HepG2 (cell line): ENCODE data around the gene ACTR3. TPM values are rescaled to one million over a fixed set of nuclear protein-coding genes. Genes with fewer than 3 reads are reported as not detected.

Experiments used
- FIP1L1 ChIP-seq: fragments of 200-400 bp; formaldehyde crosslinking; IDR thresholded peaks from 2 replicates; pipeline ENCODE4 v1.6.1; 2018; ENCODE audit warnings: low read depth, mild to moderate bottlenecking, low read length, moderate library complexity, borderline replicate concordance; ENCODE audit not compliant: insufficient read depth
- NBN ChIP-seq: fragments of 450-650 bp; conservative IDR thresholded peaks from 2 replicates; pipeline ENCODE4 v1.6.1; 2017
- RFX1 ChIP-seq: fragments of 450-650 bp; IDR thresholded peaks from 2 replicates; pipeline ENCODE4 v1.6.1; 2017
- SAP130 ChIP-seq: IDR thresholded peaks from 2 replicates; pipeline ENCODE4 v1.6.1; 2016; ENCODE audit warnings: low read depth
- SIX1 ChIP-seq: sonication (generic); formaldehyde crosslinking; IDR thresholded peaks from 2 replicates; pipeline ENCODE4 v1.4.0; 2020; ENCODE audit warnings: missing genetic modification reagents, borderline replicate concordance
- TERF1 ChIP-seq: sonication (generic); formaldehyde crosslinking; IDR thresholded peaks from 2 replicates; pipeline ENCODE4 v1.8.0; 2022; ENCODE audit warnings: mild to moderate bottlenecking, missing genetic modification reagents, moderate library complexity
- ZMYM3 ChIP-seq: sonication (generic); formaldehyde crosslinking; IDR thresholded peaks from 2 replicates; pipeline ENCODE4 v1.5.1; 2020; ENCODE audit warnings: mild to moderate bottlenecking, missing genetic modification reagents
- ZNF264 ChIP-seq: sonication (generic); formaldehyde crosslinking; IDR thresholded peaks from 2 replicates; pipeline ENCODE4 v1.4.0; 2020; ENCODE audit warnings: missing genetic modification reagents
- ZNF644 ChIP-seq: IDR thresholded peaks from 2 replicates; pipeline ENCODE4 v1.6.1; 2016; ENCODE audit warnings: low read depth
- ZNF7 ChIP-seq: IDR thresholded peaks from 2 replicates; pipeline ENCODE4 v1.6.1; 2016; ENCODE audit warnings: missing biosample characterization, missing genetic modification reagents
- ZNF720 ChIP-seq: sonication (generic); formaldehyde crosslinking; IDR thresholded peaks from 2 replicates; pipeline ENCODE4 v1.4.0; 2020; ENCODE audit warnings: missing genetic modification reagents
- ZZZ3 ChIP-seq: sonication (generic); formaldehyde crosslinking; IDR thresholded peaks from 2 replicates; pipeline ENCODE4 v1.4.0; 2020; ENCODE audit warnings: missing genetic modification reagents, mild to moderate bottlenecking, borderline replicate concordance
- polyA plus RNA-seq, 8 experiments: library from polyadenylated mRNA; depleted of rRNA in 3 of 8; stranded (reverse) in 7 of 8; unstranded in 1 of 8; fragments of >200 nt; fragmentation: Illumina TruSeq in 4 of 8; extraction: Trizol in 4 of 8; gene quantifications; 2 replicates each; pipeline versions ENCODE4 v1.2.1 to v1.2.3, GENCODE V29; 2011 to 2016; ENCODE audit warnings: low read depth in 4 of 8, missing spikeins in 1 of 8, mixed read lengths in 1 of 8; ENCODE audit not compliant: insufficient read depth in 1 of 8
- total RNA-seq, 5 experiments: library from RNA; depleted of rRNA; stranded (reverse); fragments of >200 nt; fragmentation: Illumina TruSeq; extraction: Trizol; gene quantifications; 2 replicates each; pipeline ENCODE4 v1.2.3, GENCODE V29; 2016; ENCODE audit warnings: low read depth in 1 of 5
- TF ChIP-seq, protein P1 (sequence below): sonication (generic); formaldehyde crosslinking; IDR thresholded peaks from 2 replicates; pipeline ENCODE4 v1.5.0; 2020; ENCODE audit warnings: mild to moderate bottlenecking, missing genetic modification reagents, borderline replicate concordance
- TF ChIP-seq, protein P2 (sequence below): sonication (generic); formaldehyde crosslinking; IDR thresholded peaks from 2 replicates; pipeline ENCODE4 v1.5.1; 2020; ENCODE audit warnings: mild to moderate bottlenecking, missing genetic modification reagents, borderline replicate concordance
- TF ChIP-seq, protein P3 (sequence below): sonication (generic); formaldehyde crosslinking; IDR thresholded peaks from 2 replicates; pipeline ENCODE4 v1.5.1; 2020; ENCODE audit warnings: missing genetic modification reagents, mild to moderate bottlenecking, borderline replicate concordance

The ACTR3 gene
- total and polyA plus RNA-seq, 2 of the 13 experiments (the other 11 are each of a cell fraction or from before 2014, with no cell fraction given): 123 to 225 TPM

GRCh38 chr2:113889471-113890252, at the start of gene ACTR3 (continued):
- TF ChIP-seq, protein P1, sequence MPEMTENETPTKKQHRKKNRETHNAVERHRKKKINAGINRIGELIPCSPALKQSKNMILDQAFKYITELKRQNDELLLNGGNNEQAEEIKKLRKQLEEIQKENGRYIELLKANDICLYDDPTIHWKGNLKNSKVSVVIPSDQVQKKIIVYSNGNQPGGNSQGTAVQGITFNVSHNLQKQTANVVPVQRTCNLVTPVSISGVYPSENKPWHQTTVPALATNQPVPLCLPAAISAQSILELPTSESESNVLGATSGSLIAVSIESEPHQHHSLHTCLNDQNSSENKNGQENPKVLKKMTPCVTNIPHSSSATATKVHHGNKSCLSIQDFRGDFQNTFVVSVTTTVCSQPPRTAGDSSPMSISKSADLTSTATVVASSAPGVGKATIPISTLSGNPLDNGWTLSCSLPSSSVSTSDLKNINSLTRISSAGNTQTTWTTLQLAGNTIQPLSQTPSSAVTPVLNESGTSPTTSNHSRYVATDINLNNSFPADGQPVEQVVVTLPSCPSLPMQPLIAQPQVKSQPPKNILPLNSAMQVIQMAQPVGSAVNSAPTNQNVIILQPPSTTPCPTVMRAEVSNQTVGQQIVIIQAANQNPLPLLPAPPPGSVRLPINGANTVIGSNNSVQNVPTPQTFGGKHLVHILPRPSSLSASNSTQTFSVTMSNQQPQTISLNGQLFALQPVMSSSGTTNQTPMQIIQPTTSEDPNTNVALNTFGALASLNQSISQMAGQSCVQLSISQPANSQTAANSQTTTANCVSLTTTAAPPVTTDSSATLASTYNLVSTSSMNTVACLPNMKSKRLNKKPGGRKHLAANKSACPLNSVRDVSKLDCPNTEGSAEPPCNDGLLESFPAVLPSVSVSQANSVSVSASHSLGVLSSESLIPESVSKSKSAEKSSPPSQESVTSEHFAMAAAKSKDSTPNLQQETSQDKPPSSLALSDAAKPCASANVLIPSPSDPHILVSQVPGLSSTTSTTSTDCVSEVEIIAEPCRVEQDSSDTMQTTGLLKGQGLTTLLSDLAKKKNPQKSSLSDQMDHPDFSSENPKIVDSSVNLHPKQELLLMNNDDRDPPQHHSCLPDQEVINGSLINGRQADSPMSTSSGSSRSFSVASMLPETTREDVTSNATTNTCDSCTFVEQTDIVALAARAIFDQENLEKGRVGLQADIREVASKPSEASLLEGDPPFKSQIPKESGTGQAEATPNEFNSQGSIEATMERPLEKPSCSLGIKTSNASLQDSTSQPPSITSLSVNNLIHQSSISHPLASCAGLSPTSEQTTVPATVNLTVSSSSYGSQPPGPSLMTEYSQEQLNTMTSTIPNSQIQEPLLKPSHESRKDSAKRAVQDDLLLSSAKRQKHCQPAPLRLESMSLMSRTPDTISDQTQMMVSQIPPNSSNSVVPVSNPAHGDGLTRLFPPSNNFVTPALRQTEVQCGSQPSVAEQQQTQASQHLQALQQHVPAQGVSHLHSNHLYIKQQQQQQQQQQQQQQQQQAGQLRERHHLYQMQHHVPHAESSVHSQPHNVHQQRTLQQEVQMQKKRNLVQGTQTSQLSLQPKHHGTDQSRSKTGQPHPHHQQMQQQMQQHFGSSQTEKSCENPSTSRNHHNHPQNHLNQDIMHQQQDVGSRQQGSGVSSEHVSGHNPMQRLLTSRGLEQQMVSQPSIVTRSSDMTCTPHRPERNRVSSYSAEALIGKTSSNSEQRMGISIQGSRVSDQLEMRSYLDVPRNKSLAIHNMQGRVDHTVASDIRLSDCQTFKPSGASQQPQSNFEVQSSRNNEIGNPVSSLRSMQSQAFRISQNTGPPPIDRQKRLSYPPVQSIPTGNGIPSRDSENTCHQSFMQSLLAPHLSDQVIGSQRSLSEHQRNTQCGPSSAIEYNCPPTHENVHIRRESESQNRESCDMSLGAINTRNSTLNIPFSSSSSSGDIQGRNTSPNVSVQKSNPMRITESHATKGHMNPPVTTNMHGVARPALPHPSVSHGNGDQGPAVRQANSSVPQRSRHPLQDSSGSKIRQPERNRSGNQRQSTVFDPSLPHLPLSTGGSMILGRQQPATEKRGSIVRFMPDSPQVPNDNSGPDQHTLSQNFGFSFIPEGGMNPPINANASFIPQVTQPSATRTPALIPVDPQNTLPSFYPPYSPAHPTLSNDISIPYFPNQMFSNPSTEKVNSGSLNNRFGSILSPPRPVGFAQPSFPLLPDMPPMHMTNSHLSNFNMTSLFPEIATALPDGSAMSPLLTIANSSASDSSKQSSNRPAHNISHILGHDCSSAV (CRISPR knock-in tag): peak; percentile 99; the same call in 1 of the 2 replicates
- TF ChIP-seq ZNF720: no peak
- TF ChIP-seq ZNF264 (CRISPR knock-in tag): peak; percentile 62; the same call in 1 of the 2 replicates
- TF ChIP-seq, protein P2, sequence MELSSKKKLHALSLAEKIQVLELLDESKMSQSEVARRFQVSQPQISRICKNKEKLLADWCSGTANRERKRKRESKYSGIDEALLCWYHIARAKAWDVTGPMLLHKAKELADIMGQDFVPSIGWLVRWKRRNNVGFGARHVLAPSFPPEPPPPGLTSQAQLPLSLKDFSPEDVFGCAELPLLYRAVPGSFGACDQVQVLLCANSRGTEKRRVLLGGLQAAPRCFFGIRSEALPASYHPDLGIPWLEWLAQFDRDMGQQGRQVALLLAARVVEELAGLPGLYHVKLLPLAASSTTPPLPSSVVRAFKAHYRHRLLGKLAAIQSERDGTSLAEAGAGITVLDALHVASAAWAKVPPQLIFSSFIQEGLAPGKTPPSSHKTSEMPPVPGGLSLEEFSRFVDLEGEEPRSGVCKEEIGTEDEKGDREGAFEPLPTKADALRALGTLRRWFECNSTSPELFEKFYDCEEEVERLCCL (CRISPR knock-in tag): peak; percentile 91
- TF ChIP-seq ZNF7: no peak
- TF ChIP-seq, protein P3, sequence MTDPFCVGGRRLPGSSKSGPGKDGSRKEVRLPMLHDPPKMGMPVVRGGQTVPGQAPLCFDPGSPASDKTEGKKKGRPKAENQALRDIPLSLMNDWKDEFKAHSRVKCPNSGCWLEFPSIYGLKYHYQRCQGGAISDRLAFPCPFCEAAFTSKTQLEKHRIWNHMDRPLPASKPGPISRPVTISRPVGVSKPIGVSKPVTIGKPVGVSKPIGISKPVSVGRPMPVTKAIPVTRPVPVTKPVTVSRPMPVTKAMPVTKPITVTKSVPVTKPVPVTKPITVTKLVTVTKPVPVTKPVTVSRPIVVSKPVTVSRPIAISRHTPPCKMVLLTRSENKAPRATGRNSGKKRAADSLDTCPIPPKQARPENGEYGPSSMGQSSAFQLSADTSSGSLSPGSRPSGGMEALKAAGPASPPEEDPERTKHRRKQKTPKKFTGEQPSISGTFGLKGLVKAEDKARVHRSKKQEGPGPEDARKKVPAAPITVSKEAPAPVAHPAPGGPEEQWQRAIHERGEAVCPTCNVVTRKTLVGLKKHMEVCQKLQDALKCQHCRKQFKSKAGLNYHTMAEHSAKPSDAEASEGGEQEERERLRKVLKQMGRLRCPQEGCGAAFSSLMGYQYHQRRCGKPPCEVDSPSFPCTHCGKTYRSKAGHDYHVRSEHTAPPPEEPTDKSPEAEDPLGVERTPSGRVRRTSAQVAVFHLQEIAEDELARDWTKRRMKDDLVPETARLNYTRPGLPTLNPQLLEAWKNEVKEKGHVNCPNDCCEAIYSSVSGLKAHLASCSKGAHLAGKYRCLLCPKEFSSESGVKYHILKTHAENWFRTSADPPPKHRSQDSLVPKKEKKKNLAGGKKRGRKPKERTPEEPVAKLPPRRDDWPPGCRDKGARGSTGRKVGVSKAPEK (CRISPR knock-in tag): 0 out of 2 replicates have a peak, but pooled peaks have one; percentile 44
- TF ChIP-seq ZMYM3 (CRISPR knock-in tag): peak; percentile 90
- TF ChIP-seq ZNF644 (CRISPR knock-in tag): peak; percentile 85
- no peak for TF ChIP-seq TERF1 (CRISPR knock-in tag)
- peak; percentile 54; the same call in 1 of the 2 replicates for TF ChIP-seq SIX1 (CRISPR knock-in tag)
- TF ChIP-seq RFX1: no peak
- TF ChIP-seq SAP130 (CRISPR knock-in tag): peak; percentile 72
- TF ChIP-seq NBN: no peak
- TF ChIP-seq FIP1L1: 0 out of 2 replicates have a peak, but pooled peaks have one; percentile 92
- TF ChIP-seq ZZZ3 (CRISPR knock-in tag): no peak; the same call in 1 of the 2 replicates
